HEK293 (cell line): ENCODE results near the gene SARNP.

Experiments
- CTCF ChIA-PET: fragments of 350-600 bp; formaldehyde crosslinking; extraction: SDS; loops from one replicate; lab custom pipeline; 2021; ENCODE audit warnings: antibody characterized with exemption; lab: Yijun Ruan, JAX
- POLR2A ChIA-PET: fragments of 300-600 bp; formaldehyde crosslinking; extraction: SDS; loops from one replicate; lab custom pipeline; 2020; ENCODE audit warnings: antibody characterized with exemption, inconsistent platforms; lab: Yijun Ruan, JAX
- H3K27ac ChIP-seq: fragments of 200-500 bp; sonication (Bioruptor generic); 2 replicates; pipeline ENCODE4 v1.5.1; 2014; ENCODE audit warnings: low read depth, low read length, control low read depth, inconsistent platforms; ENCODE audit errors: extremely low read depth
- H3K36me3 ChIP-seq, 2 experiments: fragments of 200-500 bp in 1 of 2; sonication (Bioruptor generic) in 1 of 2; 1 replicate in 1 of 2; 2 replicates in 1 of 2; pipeline ENCODE4 v1.5.1; 2014 to 2017; ENCODE audit warnings: inconsistent platforms in 2 of 2, low read length in 2 of 2; ENCODE audit not compliant: control insufficient read depth in 2 of 2, insufficient read depth in 1 of 2
- H3K4me1 ChIP-seq: fragments of 200-500 bp; sonication (Bioruptor generic); 2 replicates; pipeline ENCODE4 v1.5.1; 2014; ENCODE audit warnings: mild to moderate bottlenecking, low read length, inconsistent platforms; ENCODE audit not compliant: control insufficient read depth, insufficient read depth
- H3K4me3 ChIP-seq: 2 replicates; pipeline ENCODE4 v1.5.1; 2011; ENCODE audit warnings: low read depth, mild to moderate bottlenecking, control low read depth, low read length, moderate library complexity
- H3K9me3 ChIP-seq: fragments of 200-500 bp; sonication (Bioruptor generic); 2 replicates; pipeline ENCODE4 v1.5.1; 2014; ENCODE audit warnings: low read depth, low read length, inconsistent platforms; ENCODE audit not compliant: control insufficient read depth, insufficient read depth
- GLIS2 ChIP-seq: fragments of 450-650 bp; formaldehyde crosslinking; IDR thresholded peaks from 2 replicates; pipeline ENCODE4 v1.5.1; 2016; ENCODE audit warnings: missing biosample characterization, missing genetic modification characterization
- KLF8 ChIP-seq: fragments of 450-650 bp; formaldehyde crosslinking; IDR thresholded peaks from 2 replicates; pipeline ENCODE4 v1.5.1; 2016; ENCODE audit warnings: missing biosample characterization, missing genetic modification characterization
- KLF9 ChIP-seq: fragments of 450-650 bp; formaldehyde crosslinking; IDR thresholded peaks from 2 replicates; pipeline ENCODE4 v1.5.1; 2016; ENCODE audit warnings: missing biosample characterization, missing genetic modification characterization, low read depth
- OSR2 ChIP-seq: fragments of 450-650 bp; formaldehyde crosslinking; IDR thresholded peaks from 2 replicates; pipeline ENCODE4 v1.5.1; 2016; ENCODE audit warnings: missing biosample characterization, missing genetic modification characterization
- SP2 ChIP-seq: fragments of 450-650 bp; formaldehyde crosslinking; IDR thresholded peaks from 2 replicates; pipeline ENCODE4 v1.5.1; 2016; ENCODE audit warnings: missing biosample characterization, missing genetic modification characterization
- SP7 ChIP-seq: fragments of 450-650 bp; formaldehyde crosslinking; IDR thresholded peaks from 2 replicates; pipeline ENCODE4 v1.5.1; 2016; ENCODE audit warnings: missing biosample characterization, missing genetic modification characterization
- TRIM28 ChIP-seq: IDR thresholded peaks from 2 replicates; pipeline ENCODE4 v1.6.1; 2011; ENCODE audit warnings: low read length, control low read depth, borderline replicate concordance
- ZBTB21 ChIP-seq: fragments of 450-650 bp; formaldehyde crosslinking; IDR thresholded peaks from 2 replicates; pipeline ENCODE4 v1.5.1; 2017; ENCODE audit warnings: missing biosample characterization, missing genetic modification characterization
- ZBTB48 ChIP-seq: fragments of 450-650 bp; formaldehyde crosslinking; IDR thresholded peaks from 2 replicates; pipeline ENCODE4 v1.5.1; 2016; ENCODE audit warnings: missing biosample characterization, missing genetic modification characterization
- ZFHX2 ChIP-seq: fragments of 450-650 bp; formaldehyde crosslinking; conservative IDR thresholded peaks from 2 replicates; pipeline ENCODE4 v1.5.1; 2016; ENCODE audit warnings: missing biosample characterization, missing genetic modification characterization
- ZNF114 ChIP-seq: fragments of 450-650 bp; formaldehyde crosslinking; IDR thresholded peaks from 2 replicates; pipeline ENCODE4 v1.5.0; 2017; ENCODE audit warnings: missing biosample characterization, missing genetic modification characterization
- ZNF157 ChIP-seq: fragments of 450-650 bp; formaldehyde crosslinking; IDR thresholded peaks from 2 replicates; pipeline ENCODE4 v1.5.1; 2016; ENCODE audit warnings: missing biosample characterization, missing genetic modification characterization
- ZNF175 ChIP-seq: fragments of 450-650 bp; formaldehyde crosslinking; IDR thresholded peaks from 2 replicates; pipeline ENCODE4 v1.5.1; 2016; ENCODE audit warnings: missing biosample characterization, missing genetic modification characterization
- ZNF292 ChIP-seq: fragments of 450-650 bp; formaldehyde crosslinking; IDR thresholded peaks from 2 replicates; pipeline ENCODE4 v1.5.1; 2016; ENCODE audit warnings: low read depth, missing biosample characterization, missing genetic modification characterization, borderline replicate concordance
- ZNF335 ChIP-seq: fragments of 450-650 bp; formaldehyde crosslinking; conservative IDR thresholded peaks from 2 replicates; pipeline ENCODE4 v1.5.1; 2016; ENCODE audit warnings: missing biosample characterization, missing genetic modification characterization
- ZNF391 ChIP-seq: fragments of 450-650 bp; formaldehyde crosslinking; IDR thresholded peaks from 2 replicates; pipeline ENCODE4 v1.5.1; 2016; ENCODE audit warnings: low read depth, missing biosample characterization, missing genetic modification characterization, borderline replicate concordance
- ZNF416 ChIP-seq: fragments of 450-650 bp; formaldehyde crosslinking; IDR thresholded peaks from 2 replicates; pipeline ENCODE4 v1.5.1; 2016; ENCODE audit warnings: missing biosample characterization, missing genetic modification characterization
- ZNF433 ChIP-seq: fragments of 450-650 bp; formaldehyde crosslinking; IDR thresholded peaks from 2 replicates; pipeline ENCODE4 v1.5.1; 2016; ENCODE audit warnings: missing biosample characterization, missing genetic modification characterization, low read depth
- ZNF48 ChIP-seq: fragments of 450-650 bp; formaldehyde crosslinking; IDR thresholded peaks from 2 replicates; pipeline ENCODE4 v1.5.1; 2016; ENCODE audit warnings: missing biosample characterization, missing genetic modification characterization
- ZNF596 ChIP-seq: fragments of 450-650 bp; IDR thresholded peaks from 2 replicates; pipeline ENCODE4 v1.5.0; 2018; ENCODE audit warnings: missing biosample characterization, mild to moderate bottlenecking, missing genetic modification characterization, moderate library complexity
- ZNF660 ChIP-seq: fragments of 450-650 bp; IDR thresholded peaks from 2 replicates; pipeline ENCODE4 v1.5.1; 2018; ENCODE audit warnings: missing biosample characterization, mild to moderate bottlenecking, missing genetic modification characterization
- ZNF76 ChIP-seq: fragments of 450-650 bp; formaldehyde crosslinking; IDR thresholded peaks from 2 replicates; pipeline ENCODE4; 2016; ENCODE audit warnings: low read depth, missing biosample characterization, missing genetic modification characterization, borderline replicate concordance
- ZNF792 ChIP-seq: fragments of 450-650 bp; formaldehyde crosslinking; IDR thresholded peaks from 2 replicates; pipeline ENCODE4 v1.5.1; 2016; ENCODE audit warnings: missing biosample characterization, missing genetic modification characterization
- TF ChIP-seq, protein P1 (sequence below): fragments of 450-650 bp; formaldehyde crosslinking; IDR thresholded peaks from 2 replicates; pipeline ENCODE4 v1.5.1; 2016; ENCODE audit warnings: missing biosample characterization, missing genetic modification characterization
- TF ChIP-seq, protein P2 (sequence below): fragments of 450-650 bp; formaldehyde crosslinking; IDR thresholded peaks from 2 replicates; pipeline ENCODE4 v1.5.1; 2016; ENCODE audit warnings: missing biosample characterization, missing genetic modification characterization
- TF ChIP-seq, protein P3 (sequence below): fragments of 450-650 bp; formaldehyde crosslinking; IDR thresholded peaks from 2 replicates; pipeline ENCODE4 v1.5.1; 2016; ENCODE audit warnings: missing biosample characterization, missing genetic modification characterization, borderline replicate concordance

SARNP gene

DNA sequence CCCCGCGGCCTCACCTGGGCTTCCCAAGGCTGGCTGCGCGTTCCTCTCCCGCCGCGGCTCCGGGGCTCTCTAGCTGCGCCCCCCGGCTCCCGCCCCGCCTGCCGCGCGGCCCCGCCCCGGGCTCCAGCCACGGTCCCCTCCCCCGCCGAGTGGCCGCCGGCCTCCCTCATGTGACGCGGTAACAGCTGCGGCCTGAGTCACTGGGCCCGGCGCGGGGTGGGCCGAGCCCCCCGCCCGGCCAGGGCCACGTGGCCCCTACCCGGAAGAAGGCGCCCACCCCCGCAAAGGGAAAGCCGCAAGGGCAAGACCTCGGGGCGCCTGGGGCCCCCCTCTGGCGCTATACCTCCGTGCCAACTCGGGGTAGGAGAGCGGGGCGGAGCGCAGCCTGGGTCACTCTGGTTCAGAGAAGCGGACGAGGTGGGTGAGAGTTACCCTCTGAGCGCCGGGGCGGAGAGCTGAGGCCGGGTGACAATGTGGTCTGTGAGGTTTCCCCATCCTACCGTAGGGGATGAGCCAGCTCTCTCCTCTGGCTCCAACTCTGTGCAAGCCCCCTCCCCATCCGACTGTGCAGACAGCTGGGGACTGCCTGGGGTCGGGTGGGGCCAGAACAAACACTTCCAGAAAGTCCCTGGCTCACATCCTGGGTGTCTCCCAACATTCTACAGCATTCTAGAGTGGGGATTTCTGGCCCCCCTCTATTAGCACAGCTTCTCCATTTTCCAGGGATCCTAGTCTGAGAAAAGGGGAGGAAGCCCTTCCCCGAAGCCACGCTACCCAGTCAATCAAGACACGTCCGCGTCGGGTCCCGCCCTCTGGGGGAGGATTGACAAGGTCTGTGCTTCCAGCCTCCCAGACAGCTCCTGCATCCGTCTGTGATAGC is 88.3 kb downstream of the SARNP start, which contains the start of gene CD63 (continued):
- TF ChIP-seq ZFHX2, result peak; percentile 92
- TF ChIP-seq ZNF76 (tag by site-specific recombination), result peak; percentile 42; the same call in 1 of the 2 replicates
- peak; percentile 67; the same call in 1 of the 2 replicates for TF ChIP-seq ZNF391
- TF ChIP-seq SP7 (tag by site-specific recombination), result peak; percentile 82
- TF ChIP-seq ZNF792, result no peak

DNA sequence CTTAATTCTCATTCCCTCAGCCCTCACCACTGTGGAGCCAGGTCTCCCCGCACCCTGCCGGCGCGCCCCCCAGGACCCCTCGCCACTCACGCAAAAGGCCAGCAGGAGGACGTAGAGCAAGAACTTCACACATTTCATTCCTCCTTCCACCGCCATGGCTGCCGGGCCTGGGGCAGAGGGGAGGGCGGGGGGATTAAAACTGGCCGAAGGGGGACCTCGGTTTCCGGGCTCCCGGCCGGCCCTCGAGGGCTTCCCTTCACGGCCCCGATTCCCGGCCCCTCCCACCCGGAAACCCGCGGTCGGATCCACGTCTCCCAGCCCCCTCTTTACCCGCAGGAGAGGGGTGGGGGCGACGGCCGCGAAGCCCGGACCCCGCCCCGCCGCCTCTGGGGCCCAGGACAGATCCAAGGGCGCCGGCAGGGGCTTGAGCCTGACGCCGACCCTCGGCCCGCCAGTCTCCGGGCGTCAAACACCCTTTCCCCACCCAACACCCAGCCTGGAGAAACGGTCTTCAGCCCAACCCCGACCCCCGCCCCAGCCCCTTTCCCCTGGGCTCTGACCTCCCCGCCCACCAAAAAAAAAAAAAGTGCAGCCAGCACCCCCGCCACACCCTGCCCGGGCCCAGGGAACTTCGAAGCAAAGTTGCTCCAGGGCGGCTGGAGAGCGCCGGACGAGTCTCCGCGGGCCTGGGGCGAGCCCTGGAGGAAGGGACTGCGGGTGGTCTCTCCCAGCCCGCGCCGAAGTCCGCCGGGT is 89.2 kb downstream of the SARNP start:
- Histone ChIP-seq H3K4me3 (peak overlapping the region; percentile 77), H3K36me3 (peaks cover 12 to 44% of the 10 kb centered on the region in 2 experiments), H3K27ac (peak overlapping the region; percentile 91), H3K9me3 (no peaks in the 10 kb centered on the region), H3K4me1 (no peaks in the 10 kb centered on the region; the same call in 1 of the 2 replicates)
- CTCF ChIA-PET, result interaction anchor here (1.7 kb wide), 1 partner anchor 9 kb away, joined by 9 read pairs; no protein-coding TSS in a partner anchor
- POLR2A ChIA-PET, result interaction anchor here (0.6 to 2.7 kb wide), 10 partner anchors 8 to 279 kb away, joined by 3 to 24 read pairs (median 6); partner anchors contain the start of genes DNAJC14, GDF11, ITGA7 and RAB5B
- TF ChIP-seq ZBTB48 (tag by site-specific recombination) (no peak), ZNF48 (no peak), ZNF596 (no peak), ZNF391 (no peak), ZNF416 (tag by site-specific recombination) (no peak), ZNF335 (tag by site-specific recombination) (0 out of 2 replicates have a peak, but pooled peaks have one; percentile 69), ZNF660 (tag by site-specific recombination) (peak; percentile 30; the same call in 1 of the 2 replicates), SP2 (tag by site-specific recombination) (peak; percentile 52), TRIM28 (no peak), ZNF157 (tag by site-specific recombination) (no peak), KLF8 (peak; percentile 10; the same call in 1 of the 2 replicates), ZNF114 (tag by site-specific recombination) (no peak), ZBTB21 (tag by site-specific recombination) (no peak), ZNF175 (tag by site-specific recombination) (no peak), KLF9 (tag by site-specific recombination) (peak; percentile 38; the same call in 1 of the 2 replicates), GLIS2 (tag by site-specific recombination) (0 out of 2 replicates have a peak, but pooled peaks have one; percentile 5), ZNF433 (tag by site-specific recombination) (no peak), ZNF292 (tag by site-specific recombination) (no peak), OSR2 (tag by site-specific recombination) (no peak)
- TF ChIP-seq, protein P1, sequence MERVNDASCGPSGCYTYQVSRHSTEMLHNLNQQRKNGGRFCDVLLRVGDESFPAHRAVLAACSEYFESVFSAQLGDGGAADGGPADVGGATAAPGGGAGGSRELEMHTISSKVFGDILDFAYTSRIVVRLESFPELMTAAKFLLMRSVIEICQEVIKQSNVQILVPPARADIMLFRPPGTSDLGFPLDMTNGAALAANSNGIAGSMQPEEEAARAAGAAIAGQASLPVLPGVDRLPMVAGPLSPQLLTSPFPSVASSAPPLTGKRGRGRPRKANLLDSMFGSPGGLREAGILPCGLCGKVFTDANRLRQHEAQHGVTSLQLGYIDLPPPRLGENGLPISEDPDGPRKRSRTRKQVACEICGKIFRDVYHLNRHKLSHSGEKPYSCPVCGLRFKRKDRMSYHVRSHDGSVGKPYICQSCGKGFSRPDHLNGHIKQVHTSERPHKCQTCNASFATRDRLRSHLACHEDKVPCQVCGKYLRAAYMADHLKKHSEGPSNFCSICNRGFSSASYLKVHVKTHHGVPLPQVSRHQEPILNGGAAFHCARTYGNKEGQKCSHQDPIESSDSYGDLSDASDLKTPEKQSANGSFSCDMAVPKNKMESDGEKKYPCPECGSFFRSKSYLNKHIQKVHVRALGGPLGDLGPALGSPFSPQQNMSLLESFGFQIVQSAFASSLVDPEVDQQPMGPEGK (tag by site-specific recombination), result peak; percentile 80
- TF ChIP-seq, protein P2, sequence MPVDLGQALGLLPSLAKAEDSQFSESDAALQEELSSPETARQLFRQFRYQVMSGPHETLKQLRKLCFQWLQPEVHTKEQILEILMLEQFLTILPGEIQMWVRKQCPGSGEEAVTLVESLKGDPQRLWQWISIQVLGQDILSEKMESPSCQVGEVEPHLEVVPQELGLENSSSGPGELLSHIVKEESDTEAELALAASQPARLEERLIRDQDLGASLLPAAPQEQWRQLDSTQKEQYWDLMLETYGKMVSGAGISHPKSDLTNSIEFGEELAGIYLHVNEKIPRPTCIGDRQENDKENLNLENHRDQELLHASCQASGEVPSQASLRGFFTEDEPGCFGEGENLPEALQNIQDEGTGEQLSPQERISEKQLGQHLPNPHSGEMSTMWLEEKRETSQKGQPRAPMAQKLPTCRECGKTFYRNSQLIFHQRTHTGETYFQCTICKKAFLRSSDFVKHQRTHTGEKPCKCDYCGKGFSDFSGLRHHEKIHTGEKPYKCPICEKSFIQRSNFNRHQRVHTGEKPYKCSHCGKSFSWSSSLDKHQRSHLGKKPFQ (tag by site-specific recombination), result no peak
- TF ChIP-seq, protein P3, sequence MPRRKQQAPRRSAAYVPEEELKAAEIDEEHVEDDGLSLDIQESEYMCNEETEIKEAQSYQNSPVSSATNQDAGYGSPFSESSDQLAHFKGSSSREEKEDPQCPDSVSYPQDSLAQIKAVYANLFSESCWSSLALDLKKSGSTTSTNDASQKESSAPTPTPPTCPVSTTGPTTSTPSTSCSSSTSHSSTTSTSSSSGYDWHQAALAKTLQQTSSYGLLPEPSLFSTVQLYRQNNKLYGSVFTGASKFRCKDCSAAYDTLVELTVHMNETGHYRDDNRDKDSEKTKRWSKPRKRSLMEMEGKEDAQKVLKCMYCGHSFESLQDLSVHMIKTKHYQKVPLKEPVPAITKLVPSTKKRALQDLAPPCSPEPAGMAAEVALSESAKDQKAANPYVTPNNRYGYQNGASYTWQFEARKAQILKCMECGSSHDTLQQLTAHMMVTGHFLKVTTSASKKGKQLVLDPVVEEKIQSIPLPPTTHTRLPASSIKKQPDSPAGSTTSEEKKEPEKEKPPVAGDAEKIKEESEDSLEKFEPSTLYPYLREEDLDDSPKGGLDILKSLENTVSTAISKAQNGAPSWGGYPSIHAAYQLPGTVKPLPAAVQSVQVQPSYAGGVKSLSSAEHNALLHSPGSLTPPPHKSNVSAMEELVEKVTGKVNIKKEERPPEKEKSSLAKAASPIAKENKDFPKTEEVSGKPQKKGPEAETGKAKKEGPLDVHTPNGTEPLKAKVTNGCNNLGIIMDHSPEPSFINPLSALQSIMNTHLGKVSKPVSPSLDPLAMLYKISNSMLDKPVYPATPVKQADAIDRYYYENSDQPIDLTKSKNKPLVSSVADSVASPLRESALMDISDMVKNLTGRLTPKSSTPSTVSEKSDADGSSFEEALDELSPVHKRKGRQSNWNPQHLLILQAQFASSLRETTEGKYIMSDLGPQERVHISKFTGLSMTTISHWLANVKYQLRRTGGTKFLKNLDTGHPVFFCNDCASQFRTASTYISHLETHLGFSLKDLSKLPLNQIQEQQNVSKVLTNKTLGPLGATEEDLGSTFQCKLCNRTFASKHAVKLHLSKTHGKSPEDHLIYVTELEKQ (tag by site-specific recombination), result no peak
